Mesendoderm (in vitro differentiated cells): ENCODE data around the gene NOTUM.

Experiments
- DNase-seq: peaks from one replicate; pipeline ENCODE4 v3.0.0; 2013
- H2AK5ac ChIP-seq: 2 replicates; pipeline ENCODE4 v1.6.1; 2013; ENCODE audit warnings: low read length, inconsistent platforms
- H2BK120ac ChIP-seq: 2 replicates; pipeline ENCODE4 v1.6.1; 2013; ENCODE audit warnings: low read depth, mild to moderate bottlenecking, low read length, moderate library complexity, mixed read lengths
- H2BK15ac ChIP-seq: replicated peaks from 2 replicates; pipeline ENCODE4 v1.6.1; 2013; ENCODE audit warnings: low read depth, mild to moderate bottlenecking, moderate library complexity
- H2BK5ac ChIP-seq: 2 replicates; pipeline ENCODE4 v1.6.1; 2013; ENCODE audit warnings: low read length, inconsistent platforms
- H3K18ac ChIP-seq: 2 replicates; pipeline ENCODE4 v1.6.1; 2013; ENCODE audit warnings: mild to moderate bottlenecking, low read length, mixed read lengths
- H3K23ac ChIP-seq: one replicate; pipeline ENCODE4 v1.6.1; 2013; ENCODE audit warnings: low read length
- H3K27ac ChIP-seq: 2 replicates; pipeline ENCODE4 v1.5.1; 2013; ENCODE audit warnings: low read depth, mild to moderate bottlenecking, inconsistent platforms, low read length, moderate library complexity
- H3K27me3 ChIP-seq: 2 replicates; pipeline ENCODE4 v1.6.1; 2013; ENCODE audit warnings: low read length, control low read depth, mild to moderate bottlenecking, inconsistent platforms; ENCODE audit not compliant: insufficient read depth, poor library complexity
- H3K36me3 ChIP-seq: 2 replicates; pipeline ENCODE4 v1.6.1; 2013; ENCODE audit warnings: low read length, inconsistent platforms; ENCODE audit not compliant: control insufficient read depth, insufficient read depth
- H3K4ac ChIP-seq: one replicate; pipeline ENCODE4 v1.6.1; 2013; ENCODE audit warnings: low read depth, mild to moderate bottlenecking, low read length, moderate library complexity
- H3K4me1 ChIP-seq: 2 replicates; pipeline ENCODE4 v1.6.1; 2013; ENCODE audit warnings: low read depth, low read length, inconsistent platforms; ENCODE audit not compliant: control insufficient read depth
- H3K4me2 ChIP-seq: 2 replicates; pipeline ENCODE4 v1.6.1; 2013; ENCODE audit warnings: low read length
- H3K4me3 ChIP-seq: 2 replicates; pipeline ENCODE4 v1.5.1; 2013; ENCODE audit warnings: mild to moderate bottlenecking, low read length
- H3K56ac ChIP-seq: one replicate; pipeline ENCODE4 v1.6.1; 2013; ENCODE audit warnings: low read length
- H3K79me1 ChIP-seq: 2 replicates; pipeline ENCODE4 v1.6.1; 2013; ENCODE audit warnings: low read length, inconsistent platforms
- H3K79me2 ChIP-seq: 2 replicates; pipeline ENCODE4 v1.6.1; 2013; ENCODE audit warnings: mild to moderate bottlenecking, low read length; ENCODE audit not compliant: control insufficient read depth, insufficient read depth
- H3K9ac ChIP-seq: 2 replicates; pipeline ENCODE4 v1.6.1; 2013; ENCODE audit warnings: low read length, inconsistent platforms
- H4K5ac ChIP-seq: one replicate; pipeline ENCODE4 v1.6.1; 2013; ENCODE audit warnings: low read length
- H4K8ac ChIP-seq: one replicate; pipeline ENCODE4 v1.6.1; 2013; ENCODE audit warnings: low read depth, mild to moderate bottlenecking, control low read depth, low read length, moderate library complexity
- WGBS: extraction: QIAGEN DNeasy Blood & Tissue Kit; methylation state at CpG from one replicate; pipeline ENCODE4 v1.1.7; 2013; ENCODE audit warnings: low lambda C conversion rate, missing lambda C conversion rate; ENCODE audit not compliant: insufficient coverage; ENCODE audit errors: extremely low coverage; 5-methylcytosine and 5-hydroxymethylcytosine counted together

NOTUM gene

DNA sequence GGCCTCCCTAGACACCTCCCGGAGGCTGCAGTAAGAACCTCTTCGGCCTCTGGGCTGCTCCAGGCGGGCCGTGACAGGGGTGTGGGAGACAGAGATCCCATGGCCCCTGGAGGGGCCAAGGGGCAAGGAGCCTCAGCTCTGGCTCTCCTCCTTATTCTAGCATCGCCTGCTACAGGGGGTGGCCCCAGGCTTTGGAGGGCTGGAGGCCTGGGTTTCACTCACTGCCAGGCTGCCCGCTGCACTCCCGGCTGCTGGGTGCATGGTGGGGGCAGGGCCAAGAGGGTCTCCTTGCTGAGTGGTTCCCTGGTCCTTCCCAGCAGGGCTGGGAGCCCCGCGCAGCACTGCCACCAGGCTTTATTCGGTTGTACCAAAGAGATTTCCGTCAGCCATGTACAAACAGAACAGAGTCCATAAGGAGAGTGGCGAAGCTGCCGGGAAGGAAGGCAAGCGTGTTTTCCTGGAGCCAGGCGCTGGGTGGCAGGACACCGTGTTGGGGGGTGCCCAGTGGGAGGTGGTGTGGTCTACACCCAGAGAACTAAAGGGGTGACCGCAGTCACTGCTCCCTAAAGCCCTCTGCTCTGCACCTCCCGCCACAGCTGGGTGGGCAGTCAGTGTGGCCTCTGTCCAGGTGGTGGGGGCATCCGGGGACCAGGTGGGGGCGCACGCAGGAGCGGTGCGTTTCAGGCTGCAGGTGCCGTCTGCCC is 56.9 kb downstream of the NOTUM start:
- Histone ChIP-seq H3K27me3 (no peaks in the 10 kb centered on the region), H3K79me1 (no peaks in the 10 kb centered on the region), H2AK5ac (no peak overlapping the region), H3K27ac (no peak overlapping the region), H4K5ac (no peak overlapping the region), H3K56ac (no peak overlapping the region), H2BK120ac (no peak overlapping the region), H3K4ac (no peak overlapping the region), H2BK5ac (no peak overlapping the region), H2BK15ac (no peak overlapping the region), H3K18ac (no peak overlapping the region), H3K36me3 (peaks cover 2% of the 10 kb centered on the region), H3K4me1 (no peaks in the 10 kb centered on the region), H3K9ac (no peak overlapping the region), H3K23ac (no peak overlapping the region), H3K79me2 (no peaks in the 10 kb centered on the region), H3K4me2 (no peak overlapping the region), H3K4me3 (no peak overlapping the region), H4K8ac (no peak overlapping the region)
- WGBS = no CpG with 5 or more reads among the region's 24 CpGs
- DNase-seq = no peak

DNA sequence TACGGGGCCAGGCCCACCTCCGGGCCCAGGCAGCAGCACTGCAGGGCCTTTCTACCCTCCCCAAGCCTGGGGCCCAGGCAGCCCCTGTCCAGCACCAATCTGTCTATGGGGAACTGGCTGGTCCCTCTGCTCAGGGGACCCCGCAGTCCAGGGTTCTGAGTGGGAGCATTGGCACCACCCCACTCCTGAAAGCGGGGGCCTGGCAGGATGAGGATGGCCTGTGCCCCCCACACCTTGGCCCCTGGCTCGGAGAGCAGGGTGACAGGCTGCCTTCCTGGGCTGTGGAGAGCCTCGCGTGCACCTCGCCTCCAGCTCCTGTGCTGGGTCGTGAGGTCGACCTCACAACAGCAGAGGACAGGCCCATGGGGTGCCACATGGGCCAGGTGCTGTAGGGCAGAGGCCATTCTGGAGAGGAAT is 57.6 kb downstream of the NOTUM start:
- Histone ChIP-seq H3K79me1 (no peaks in the 10 kb centered on the region), H4K5ac (no peak overlapping the region), H3K23ac (no peak overlapping the region), H4K8ac (no peak overlapping the region), H3K4ac (no peak overlapping the region), H3K4me1 (no peaks in the 10 kb centered on the region), H3K56ac (no peak overlapping the region), H3K36me3 (peaks cover 4% of the 10 kb centered on the region), H3K27ac (no peak overlapping the region), H2BK120ac (no peak overlapping the region), H2AK5ac (no peak overlapping the region), H3K18ac (no peak overlapping the region), H3K4me3 (no peak overlapping the region), H2BK5ac (no peak overlapping the region), H2BK15ac (no peak overlapping the region), H3K4me2 (no peak overlapping the region), H3K79me2 (no peaks in the 10 kb centered on the region), H3K27me3 (no peaks in the 10 kb centered on the region), H3K9ac (no peak overlapping the region)
- DNase-seq = no peak
- whole genome bisulfite sequencing = no CpG with 5 or more reads among the region's 10 CpGs

DNA sequence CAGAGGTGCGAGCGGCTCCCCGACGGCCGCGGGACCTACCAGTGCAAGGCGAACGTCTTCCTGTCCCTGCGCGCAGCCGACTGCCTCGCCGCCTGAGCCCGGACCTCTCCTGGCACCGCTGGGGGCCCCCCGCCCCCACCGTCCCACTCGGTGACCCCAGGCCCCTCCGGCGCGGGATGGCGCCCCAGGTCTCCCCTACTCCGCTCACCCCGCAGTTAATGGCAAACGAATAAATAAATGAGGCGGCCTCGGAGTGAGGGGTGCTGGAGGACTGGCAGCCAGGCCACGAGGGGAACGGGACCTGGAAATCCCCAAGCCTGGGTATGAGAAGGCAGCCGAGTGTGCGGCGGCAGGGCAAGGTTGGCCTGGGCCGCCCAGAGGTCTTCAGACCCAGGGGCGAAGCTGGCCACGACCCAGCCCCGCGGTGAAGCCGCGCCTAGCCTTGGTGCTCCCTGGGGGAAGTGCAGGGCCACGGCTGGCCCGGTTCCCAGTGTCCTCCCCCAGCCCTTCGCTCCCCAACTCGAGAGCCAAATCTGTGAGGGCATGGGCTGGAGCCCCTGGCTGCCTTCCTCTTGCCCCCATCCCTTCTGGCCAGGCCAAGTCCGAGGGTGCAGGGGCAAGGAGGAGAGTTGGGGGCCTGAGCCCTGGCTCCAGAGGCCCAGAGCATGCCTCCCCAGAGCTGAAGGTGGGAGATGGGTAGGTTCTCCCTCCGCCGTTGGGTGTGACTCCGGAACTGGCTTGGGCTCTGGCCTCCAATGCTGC is 58.2 kb downstream of the NOTUM start:
- Histone ChIP-seq H3K27me3 (no peaks in the 10 kb centered on the region), H3K4me1 (no peaks in the 10 kb centered on the region), H3K4me3 (no peak overlapping the region), H2BK120ac (no peak overlapping the region), H3K4ac (no peak overlapping the region), H3K9ac (peak overlapping the region; percentile 61), H2AK5ac (no peak overlapping the region), H3K27ac (no peak overlapping the region), H4K5ac (no peak overlapping the region), H3K4me2 (no peak overlapping the region), H3K79me2 (no peaks in the 10 kb centered on the region), H3K23ac (no peak overlapping the region), H3K18ac (no peak overlapping the region), H2BK15ac (no peak overlapping the region), H2BK5ac (no peak overlapping the region), H3K56ac (peak overlapping the region; percentile 78), H3K79me1 (no peaks in the 10 kb centered on the region), H4K8ac (no peak overlapping the region), H3K36me3 (peaks cover 6% of the 10 kb centered on the region)
- no CpG with 5 or more reads among the region's 47 CpGs for WGBS
- DNase-seq = no peak
